Stimulated activated CD8-positive, alpha-beta memory T cell treated with anti-CD3 and anti-CD28 coated beads, Interleukin-7, amount 100 ng/mL, for 48 hours (primary cell): ENCODE results near the gene MUC2.

Experiments used
- DNase-seq, 2 donors: peaks; one replicate each; pipeline ENCODE4 v3.0.0-alpha.2; 2020; ENCODE audit warnings: low read depth in 1 of 2; ENCODE audit errors: extremely low read depth in 1 of 2

Gene MUC2

GRCh38 chr11:1118755-1119603 is 44.3 kb downstream of the MUC2 start:
- DNase-seq = no peak

DNA sequence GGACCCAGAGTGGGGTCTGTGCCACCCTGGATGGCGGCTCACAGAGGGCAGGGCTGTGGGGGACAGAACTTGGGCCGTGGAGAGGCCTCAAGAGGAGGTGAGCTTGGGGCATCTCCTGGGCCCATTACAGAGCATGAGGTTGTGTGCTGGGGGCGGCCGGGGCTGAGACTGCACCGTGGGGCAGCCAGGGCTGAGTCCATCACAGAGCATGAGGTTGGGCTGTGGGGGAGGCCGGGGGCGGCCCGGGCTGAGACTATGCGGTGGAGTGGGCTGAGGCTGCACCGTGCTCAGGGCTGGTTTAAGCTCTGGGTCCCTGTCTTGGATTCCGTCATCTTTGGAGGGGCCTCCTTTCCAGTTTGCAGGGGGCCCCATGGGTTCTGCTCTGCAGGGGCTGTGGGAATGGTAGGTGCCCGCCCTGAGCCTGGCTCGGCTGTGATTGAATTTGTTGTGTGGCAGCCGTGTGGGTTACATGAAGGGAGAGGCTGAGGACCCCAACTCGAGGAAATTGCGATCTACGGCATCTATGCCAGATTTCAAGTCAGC is 45.0 kb downstream of the MUC2 start:
- DNase-seq = no peak

DNA sequence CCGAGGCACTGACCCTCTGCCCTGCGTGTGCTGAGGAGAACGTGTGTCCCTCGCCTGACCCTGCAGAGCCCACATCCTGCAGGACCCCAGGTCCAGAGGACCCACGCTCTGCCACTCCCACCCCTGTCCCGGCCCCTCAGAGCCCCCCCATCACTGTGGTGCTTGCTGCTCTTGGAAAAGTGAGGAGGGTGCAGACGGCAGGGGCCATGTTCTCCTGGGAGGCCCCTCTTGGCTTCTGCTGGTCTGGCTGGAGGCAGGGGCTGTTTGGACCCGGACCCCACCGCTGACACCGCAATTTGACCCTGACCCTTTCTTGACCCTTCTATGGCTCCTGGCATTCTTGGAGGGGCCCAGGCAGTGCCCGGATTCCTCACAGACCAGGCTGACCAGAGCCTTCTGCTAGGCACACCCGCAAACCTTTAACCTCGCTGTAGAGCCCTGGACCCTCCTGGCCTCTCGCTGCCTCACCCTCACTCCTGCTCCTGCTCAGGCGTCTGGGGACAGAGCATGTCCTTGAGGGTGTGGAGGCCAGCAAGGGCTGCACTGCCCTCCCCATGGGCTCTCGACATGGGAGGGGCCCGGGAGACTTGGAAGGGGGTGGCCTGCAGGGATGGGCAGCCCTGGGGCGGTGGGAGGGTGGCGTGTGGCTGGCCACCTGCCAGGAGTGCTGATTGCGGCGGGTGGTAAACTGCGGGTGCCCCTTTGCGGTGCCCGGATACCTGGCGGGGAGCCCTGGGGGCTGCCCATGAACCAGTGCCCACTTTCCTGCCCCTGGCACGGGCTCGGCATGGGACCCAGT is 46.1 kb downstream of the MUC2 start:
- DNase-seq = no peak

DNA sequence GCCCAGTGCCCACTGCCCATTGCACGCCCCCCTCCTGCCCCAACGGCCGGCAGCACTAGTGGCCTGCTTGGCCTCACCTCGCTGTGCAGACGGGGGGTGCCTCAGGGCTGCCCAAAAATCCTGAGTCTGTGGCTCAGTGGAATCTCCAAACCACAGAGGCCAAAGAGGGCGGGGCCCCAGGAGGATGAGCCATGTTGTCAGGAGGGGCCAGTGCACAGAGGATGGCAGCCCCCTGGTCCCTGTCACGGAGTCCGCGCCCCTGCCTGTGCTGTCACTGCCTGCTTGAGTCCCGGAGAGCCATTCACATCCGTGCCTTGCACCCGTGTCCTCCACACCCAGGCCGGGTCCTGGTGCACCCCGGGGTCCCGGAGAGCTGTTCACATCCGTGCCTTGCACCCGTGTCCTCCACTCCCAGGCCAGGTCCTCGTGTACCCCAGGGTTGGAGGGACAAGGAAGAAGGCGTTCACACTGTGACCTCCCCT is 46.7 kb downstream of the MUC2 start:
- no peak for DNase-seq

DNA sequence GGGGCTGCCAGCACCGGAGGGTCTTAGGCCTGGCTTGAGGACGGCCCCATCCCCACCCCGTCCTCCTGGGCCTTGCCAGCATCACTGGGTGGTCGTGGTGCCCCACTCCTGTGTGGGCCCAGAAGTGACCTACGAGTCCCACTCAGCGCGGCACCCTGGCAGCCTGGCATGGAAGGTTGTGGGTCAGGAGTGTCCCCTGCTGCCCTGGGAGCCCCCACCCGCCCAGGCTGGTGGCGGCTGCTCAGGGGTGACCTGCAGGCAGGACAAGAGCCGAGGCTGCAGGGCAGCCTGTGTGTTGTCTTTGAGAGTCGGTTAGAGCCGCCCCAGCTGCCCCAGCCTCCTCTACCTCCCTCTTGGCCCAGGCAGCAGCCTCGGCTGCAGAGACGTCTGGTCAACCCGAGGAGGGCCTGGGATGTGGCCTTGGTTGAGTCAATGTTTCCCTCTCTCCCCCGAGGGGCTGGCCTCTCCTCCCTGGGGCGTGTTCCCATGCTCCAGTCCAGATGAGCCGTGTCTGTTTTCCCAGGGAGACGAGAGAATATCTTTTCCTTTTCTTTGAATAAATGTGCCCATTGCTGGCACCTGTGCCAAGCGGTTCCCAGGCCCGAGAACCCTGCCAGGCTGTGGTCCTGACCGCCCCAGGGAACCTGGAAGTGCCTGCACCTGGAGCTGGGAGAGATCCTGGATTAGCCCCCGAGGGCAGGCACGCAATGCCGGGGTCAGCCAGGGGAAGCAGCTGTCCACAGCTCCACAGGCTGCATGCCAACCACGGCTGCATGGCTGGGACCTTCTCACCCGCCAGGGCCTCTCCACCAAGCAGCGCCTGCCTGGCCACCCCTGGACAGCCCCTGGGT is 47.4 kb downstream of the MUC2 start:
- no peak for DNase-seq

GRCh38 chr11:1122664-1123002 is 48.0 kb downstream of the MUC2 start:
- no peak for DNase-seq

DNA sequence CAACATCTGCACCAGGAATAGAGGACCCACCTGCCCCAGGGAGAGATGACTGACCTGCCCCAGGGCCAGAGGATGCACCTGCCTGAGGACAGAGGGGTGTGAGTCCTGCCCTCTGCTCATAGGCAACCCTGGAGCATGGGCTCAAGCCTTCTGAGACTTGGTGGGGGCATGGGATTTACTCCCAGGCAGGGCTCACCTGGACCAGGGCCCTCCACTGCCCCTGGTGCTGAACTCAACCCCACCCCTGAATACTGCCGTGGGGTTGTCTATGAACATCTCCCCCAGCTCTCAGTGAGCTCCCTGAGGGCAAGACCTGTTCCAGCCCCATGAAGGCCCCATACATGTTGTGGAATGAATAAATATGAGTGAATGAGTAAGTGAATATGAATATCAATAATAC is 49.3 kb downstream of the MUC2 start:
- DNase-seq = no peak
